ENCODE measurements around the gene PCCB.

Gene PCCB

GRCh38 chr3:136377508-136377907, 127.4 kb downstream of the PCCB start:
- H3K4me3 Mint-ChIP-seq: no peak overlapping the region
- peaks cover 42% of the 10 kb centered on the region for H3K36me3 Mint-ChIP-seq
- no peak for DNase-seq (ENCODE audit: low spot score in 2 of 2)
- H3K9me3 Mint-ChIP-seq: no peaks in the 10 kb centered on the region
- no peaks in the 10 kb centered on the region for H3K4me1 Mint-ChIP-seq
- no peak for ATAC-seq
- H3K27ac Mint-ChIP-seq: no peak overlapping the region

GRCh38 chr3:136378011-136378410, 127.9 kb downstream of the PCCB start:
- Mint-ChIP-seq H3K27ac (no peak overlapping the region), H3K4me1 (no peaks in the 10 kb centered on the region), H3K9me3 (no peaks in the 10 kb centered on the region), H3K36me3 (peaks cover 42% of the 10 kb centered on the region), H3K4me3 (no peak overlapping the region)
- ATAC-seq: no peak
- no peak for DNase-seq (ENCODE audit: low spot score in 2 of 2)
